Loucy (cell line): ENCODE measurements around the gene SLC29A2.

Source experiments
- H2AFZ ChIP-seq: fragments of 200-600 bp; sonication (generic); 2 replicates; pipeline ENCODE4 v1.6.0; 2016; ENCODE audit warnings: antibody characterized with exemption, mild to moderate bottlenecking, low read length, moderate library complexity
- H3F3A ChIP-seq: fragments of 200-600 bp; 2 replicates; pipeline ENCODE4 v1.6.0; 2016; ENCODE audit warnings: antibody characterized with exemption, low read depth, mild to moderate bottlenecking
- H3K27me3 ChIP-seq: fragments of 200-600 bp; sonication (generic); 2 replicates; pipeline ENCODE4 v1.6.1; 2014; ENCODE audit warnings: low read length, mild to moderate bottlenecking; ENCODE audit not compliant: insufficient read depth, poor library complexity, severe bottlenecking
- H3K36me3 ChIP-seq: fragments of 200-600 bp; sonication (generic); 2 replicates; pipeline ENCODE4 v1.6.1; 2016; ENCODE audit warnings: low read length; ENCODE audit not compliant: insufficient read depth
- H3K4me1 ChIP-seq: fragments of 200-600 bp; sonication (generic); 2 replicates; pipeline ENCODE4 v1.5.1; 2014; ENCODE audit warnings: low read length, mild to moderate bottlenecking; ENCODE audit not compliant: insufficient read depth, poor library complexity, severe bottlenecking
- H3K4me2 ChIP-seq: fragments of 200-600 bp; sonication (generic); 2 replicates; pipeline ENCODE4 v1.6.0; 2014; ENCODE audit warnings: antibody characterized with exemption, low read length, low read depth, mild to moderate bottlenecking; ENCODE audit not compliant: poor library complexity, severe bottlenecking
- H3K4me3 ChIP-seq: fragments of 200-600 bp; sonication (generic); 2 replicates; pipeline ENCODE4 v1.5.1; 2014; ENCODE audit warnings: low read length, mild to moderate bottlenecking, mixed read lengths; ENCODE audit not compliant: poor library complexity, severe bottlenecking
- H3K79me2 ChIP-seq: fragments of 200-600 bp; sonication (generic); 2 replicates; pipeline ENCODE4 v1.6.1; 2014; ENCODE audit warnings: low read length; ENCODE audit not compliant: insufficient read depth
- H3K9ac ChIP-seq: fragments of 200-600 bp; sonication (generic); 2 replicates; pipeline ENCODE4 v1.6.0; 2014; ENCODE audit warnings: mild to moderate bottlenecking, low read depth, low read length, moderate library complexity; ENCODE audit not compliant: poor library complexity, severe bottlenecking
- H3K9me2 ChIP-seq: fragments of 200-600 bp; sonication (generic); replicated peaks from 2 replicates; pipeline ENCODE4 v1.6.1; 2016; ENCODE audit warnings: low read depth, low read length, mixed read lengths
- H3K9me3 ChIP-seq: fragments of 200-600 bp; sonication (generic); 2 replicates; pipeline ENCODE4 v1.6.1; 2014; ENCODE audit warnings: mild to moderate bottlenecking, antibody characterized with exemption, low read length, low read depth; ENCODE audit not compliant: insufficient read depth
- H4K20me1 ChIP-seq: fragments of 200-600 bp; sonication (generic); 2 replicates; pipeline ENCODE4 v1.6.0; 2014; ENCODE audit warnings: antibody characterized with exemption, low read length, mild to moderate bottlenecking; ENCODE audit not compliant: insufficient read depth, poor library complexity, severe bottlenecking
- CTCF ChIP-seq: fragments of 200-600 bp; sonication (generic); conservative IDR thresholded peaks from 2 replicates; pipeline ENCODE4 v1.5.1; 2014; ENCODE audit warnings: mild to moderate bottlenecking, antibody characterized with exemption, low read length
- EZH2phosphoT487 ChIP-seq: fragments of 200-600 bp; IDR thresholded peaks from 2 replicates; pipeline ENCODE4 v1.6.1; 2018; ENCODE audit warnings: antibody characterized with exemption, mild to moderate bottlenecking, moderate library complexity, borderline replicate concordance

Gene SLC29A2

GRCh38 chr11:66324664-66325063 lies 46.9 kb downstream of the SLC29A2 start:
- no peaks in the 10 kb centered on the region for H3K9me2 ChIP-seq
- H4K20me1 ChIP-seq, result no peaks in the 10 kb centered on the region
- H3K9ac ChIP-seq, result no peak overlapping the region
- no peaks in the 10 kb centered on the region for H3K9me3 ChIP-seq
- no peaks in the 10 kb centered on the region for H3K36me3 ChIP-seq
- H2AFZ ChIP-seq, result no peak overlapping the region
- H3K4me3 ChIP-seq, result no peak overlapping the region
- H3K27me3 ChIP-seq, result no peaks in the 10 kb centered on the region
- H3K4me1 ChIP-seq, result peaks cover 31% of the 10 kb centered on the region
- no peaks in the 10 kb centered on the region for H3F3A ChIP-seq
- no peaks in the 10 kb centered on the region for H3K79me2 ChIP-seq
- TF ChIP-seq EZH2phosphoT487 (no peak), CTCF (no peak)
- H3K4me2 ChIP-seq, result no peak overlapping the region

GRCh38 chr11:66323684-66324083 lies 47.9 kb downstream of the SLC29A2 start:
- Histone ChIP-seq H3K9me3 (no peaks in the 10 kb centered on the region), H3K4me3 (no peak overlapping the region), H3F3A (no peaks in the 10 kb centered on the region), H3K4me1 (peaks cover 37% of the 10 kb centered on the region), H3K4me2 (no peak overlapping the region), H3K36me3 (no peaks in the 10 kb centered on the region), H3K9ac (no peak overlapping the region), H3K9me2 (no peaks in the 10 kb centered on the region), H2AFZ (no peak overlapping the region), H4K20me1 (no peaks in the 10 kb centered on the region), H3K27me3 (no peaks in the 10 kb centered on the region), H3K79me2 (no peaks in the 10 kb centered on the region)
- no peak for TF ChIP-seq CTCF
- TF ChIP-seq EZH2phosphoT487, result no peak

GRCh38 chr11:66322732-66323427 lies 48.7 kb downstream of the SLC29A2 start:
- no peak for TF ChIP-seq CTCF
- no peak for TF ChIP-seq EZH2phosphoT487
- H3F3A ChIP-seq, result no peaks in the 10 kb centered on the region
- H3K4me2 ChIP-seq, result no peak overlapping the region
- no peak overlapping the region for H3K4me3 ChIP-seq
- no peak overlapping the region for H3K9ac ChIP-seq
- no peaks in the 10 kb centered on the region for H4K20me1 ChIP-seq
- no peaks in the 10 kb centered on the region for H3K27me3 ChIP-seq
- H3K9me3 ChIP-seq, result no peaks in the 10 kb centered on the region
- no peaks in the 10 kb centered on the region for H3K79me2 ChIP-seq
- no peaks in the 10 kb centered on the region for H3K36me3 ChIP-seq
- no peaks in the 10 kb centered on the region for H3K9me2 ChIP-seq
- peaks cover 39% of the 10 kb centered on the region for H3K4me1 ChIP-seq
- 0 out of 2 replicates have a peak overlapping the region, but pooled peaks have one; percentile 63 for H2AFZ ChIP-seq
